OCI-LY7 (cell line): Measurements from ENCODE around the gene NR2F6.

Source experiments
- EZH2phosphoT487 ChIP-seq: fragments of 200-600 bp; sonication (generic); IDR thresholded peaks from 2 replicates; pipeline ENCODE4 v1.6.1; 2018; ENCODE audit warnings: low read depth, borderline replicate concordance, mild to moderate bottlenecking, mixed run types, antibody characterized with exemption, low read length, moderate library complexity, mixed read lengths
- TF ChIP-seq, protein P1 (sequence below): fragments of 200-600 bp; sonication (generic); conservative IDR thresholded peaks from 2 replicates; pipeline ENCODE4 v1.5.1; 2014; ENCODE audit warnings: mild to moderate bottlenecking, antibody characterized with exemption, low read length, moderate library complexity, mixed read lengths

DNA sequence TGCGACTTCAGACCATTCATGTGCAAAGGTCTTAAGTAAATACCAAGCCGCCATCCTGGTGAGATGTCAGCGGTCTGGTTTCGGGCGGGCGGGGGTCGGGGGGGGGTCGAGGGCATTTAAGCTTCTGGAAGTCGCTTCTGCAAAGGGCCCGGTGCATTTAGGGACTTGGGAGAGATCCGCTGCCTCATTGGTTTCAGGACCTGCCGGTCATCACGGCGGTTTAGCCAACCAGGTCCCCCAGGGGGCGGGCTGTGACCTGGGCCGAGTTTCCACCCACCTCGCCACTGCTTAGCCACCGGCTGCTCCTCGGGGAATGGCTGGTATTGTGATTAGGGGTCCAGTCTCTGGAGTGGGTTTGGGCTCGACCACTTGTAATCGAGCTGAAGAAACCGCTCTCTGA, 43.8 kb upstream of the NR2F6 start:
- TF ChIP-seq, protein P1, sequence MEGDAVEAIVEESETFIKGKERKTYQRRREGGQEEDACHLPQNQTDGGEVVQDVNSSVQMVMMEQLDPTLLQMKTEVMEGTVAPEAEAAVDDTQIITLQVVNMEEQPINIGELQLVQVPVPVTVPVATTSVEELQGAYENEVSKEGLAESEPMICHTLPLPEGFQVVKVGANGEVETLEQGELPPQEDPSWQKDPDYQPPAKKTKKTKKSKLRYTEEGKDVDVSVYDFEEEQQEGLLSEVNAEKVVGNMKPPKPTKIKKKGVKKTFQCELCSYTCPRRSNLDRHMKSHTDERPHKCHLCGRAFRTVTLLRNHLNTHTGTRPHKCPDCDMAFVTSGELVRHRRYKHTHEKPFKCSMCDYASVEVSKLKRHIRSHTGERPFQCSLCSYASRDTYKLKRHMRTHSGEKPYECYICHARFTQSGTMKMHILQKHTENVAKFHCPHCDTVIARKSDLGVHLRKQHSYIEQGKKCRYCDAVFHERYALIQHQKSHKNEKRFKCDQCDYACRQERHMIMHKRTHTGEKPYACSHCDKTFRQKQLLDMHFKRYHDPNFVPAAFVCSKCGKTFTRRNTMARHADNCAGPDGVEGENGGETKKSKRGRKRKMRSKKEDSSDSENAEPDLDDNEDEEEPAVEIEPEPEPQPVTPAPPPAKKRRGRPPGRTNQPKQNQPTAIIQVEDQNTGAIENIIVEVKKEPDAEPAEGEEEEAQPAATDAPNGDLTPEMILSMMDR, result no peak
- TF ChIP-seq EZH2phosphoT487, result no peak
